Right renal pelvis (tissue), 4 donors: ENCODE measurements around the gene HOXA7. TPM values are rescaled to one million over a fixed set of nuclear protein-coding genes. Genes with fewer than 3 reads are reported as not detected.

Experiments
- DNase-seq, 4 donors: peaks; one replicate each; pipeline ENCODE4 v3.0.0-alpha.2; 2013; ENCODE audit warnings: low read depth in 4 of 4, low spot score in 3 of 4, missing footprints in 1 of 4
- polyA plus RNA-seq, 4 donors: library from polyadenylated mRNA; unstranded; fragments of 120-200 nt; gene quantifications; one replicate each; pipeline ENCODE4 v1.2.1, GENCODE V29; 2013; ENCODE audit not compliant: insufficient read length in 4 of 4

The HOXA7 gene
- polyA plus RNA-seq, 4 donors: 28.8 to 32.1 (median 31.2) TPM

DNA sequence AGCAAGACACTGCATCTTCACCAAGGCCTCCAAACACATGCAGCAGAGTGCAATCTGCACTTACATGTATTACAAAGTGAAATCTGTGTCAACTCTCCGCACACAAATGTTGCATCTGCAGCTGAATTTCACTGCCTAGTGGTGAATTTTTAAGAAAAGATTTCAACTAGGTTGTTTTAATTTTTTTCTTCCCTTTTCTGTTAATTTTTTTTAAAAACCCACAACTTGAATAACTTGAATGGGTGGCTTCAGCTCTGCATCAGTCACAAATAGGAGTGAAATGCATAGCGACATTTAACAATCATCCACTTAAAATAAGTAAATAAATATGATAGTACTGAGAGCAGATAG, 37.5 kb upstream of the HOXA7 start:
- no peak for DNase-seq

DNA sequence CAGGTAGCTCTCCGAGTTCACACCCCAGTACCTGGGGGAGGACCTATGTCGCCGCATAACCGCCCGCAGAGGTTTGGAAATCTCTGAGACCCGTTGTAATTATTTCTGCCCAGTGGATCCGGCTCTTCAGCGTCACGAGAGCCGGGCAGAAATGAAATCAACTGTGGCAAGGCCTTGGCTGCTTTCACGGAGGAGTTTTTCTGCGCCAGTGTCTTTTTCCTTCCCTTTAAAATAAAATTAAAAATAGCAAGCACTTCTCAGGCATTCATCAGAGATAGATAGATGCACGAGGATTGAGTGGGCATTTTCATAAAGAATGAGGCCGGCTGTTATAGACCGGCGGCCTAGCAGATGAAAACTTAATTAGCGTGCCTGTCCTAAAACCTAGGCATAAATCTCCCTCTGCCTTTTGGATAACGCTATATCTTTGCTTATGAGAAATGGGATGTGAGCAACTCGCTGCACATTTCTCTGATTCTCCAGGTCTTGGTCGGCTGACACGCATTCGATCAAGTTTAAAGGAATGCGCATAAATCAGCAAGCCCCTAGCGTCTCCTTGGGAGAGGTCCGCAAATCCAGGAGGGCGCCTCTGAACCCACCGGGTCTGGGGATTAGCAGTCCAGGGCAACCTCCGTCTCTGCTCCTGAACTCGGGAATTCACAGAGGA, 37.0 kb upstream of the HOXA7 start:
- DNase-seq: no peak

DNA sequence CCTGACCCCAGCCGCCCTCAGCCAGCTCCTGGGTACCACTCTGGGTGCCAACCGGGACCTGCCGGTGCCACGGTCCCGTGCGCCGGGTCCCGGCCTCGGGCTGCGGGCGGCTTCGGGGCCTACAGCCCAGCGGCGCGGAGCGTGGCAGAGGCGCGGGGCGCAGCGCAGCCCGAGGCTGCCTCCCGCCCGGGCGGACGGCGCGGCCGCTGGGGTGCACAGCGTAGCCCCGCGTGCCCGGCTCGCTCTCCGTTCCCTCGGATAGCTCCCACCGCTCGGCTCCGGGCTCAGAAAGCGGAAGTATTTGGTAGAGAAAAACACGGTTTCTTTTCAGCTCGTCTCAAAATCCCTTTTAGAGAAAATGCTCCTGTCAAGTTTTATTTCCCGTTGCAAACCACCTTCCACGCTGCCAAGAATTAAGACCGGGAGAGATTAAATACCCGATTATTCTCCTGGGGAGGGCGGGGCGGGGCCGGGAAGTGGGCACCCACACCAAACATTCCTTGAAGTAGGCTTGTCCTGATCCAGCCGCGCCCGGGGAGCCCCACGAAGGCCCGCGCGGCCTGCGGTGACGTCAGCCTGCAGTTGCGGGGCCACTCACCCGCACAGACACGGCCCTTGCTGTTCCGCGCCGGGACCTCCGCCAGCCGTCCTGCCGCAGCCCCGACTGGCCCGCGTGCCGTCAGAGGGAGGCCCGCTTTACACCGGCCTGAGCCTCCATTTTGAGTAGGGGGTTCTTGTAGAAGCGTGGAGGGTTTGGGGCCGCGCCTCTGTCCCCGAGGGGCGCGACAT, 36.3 kb upstream of the HOXA7 start:
- no peak for DNase-seq

DNA sequence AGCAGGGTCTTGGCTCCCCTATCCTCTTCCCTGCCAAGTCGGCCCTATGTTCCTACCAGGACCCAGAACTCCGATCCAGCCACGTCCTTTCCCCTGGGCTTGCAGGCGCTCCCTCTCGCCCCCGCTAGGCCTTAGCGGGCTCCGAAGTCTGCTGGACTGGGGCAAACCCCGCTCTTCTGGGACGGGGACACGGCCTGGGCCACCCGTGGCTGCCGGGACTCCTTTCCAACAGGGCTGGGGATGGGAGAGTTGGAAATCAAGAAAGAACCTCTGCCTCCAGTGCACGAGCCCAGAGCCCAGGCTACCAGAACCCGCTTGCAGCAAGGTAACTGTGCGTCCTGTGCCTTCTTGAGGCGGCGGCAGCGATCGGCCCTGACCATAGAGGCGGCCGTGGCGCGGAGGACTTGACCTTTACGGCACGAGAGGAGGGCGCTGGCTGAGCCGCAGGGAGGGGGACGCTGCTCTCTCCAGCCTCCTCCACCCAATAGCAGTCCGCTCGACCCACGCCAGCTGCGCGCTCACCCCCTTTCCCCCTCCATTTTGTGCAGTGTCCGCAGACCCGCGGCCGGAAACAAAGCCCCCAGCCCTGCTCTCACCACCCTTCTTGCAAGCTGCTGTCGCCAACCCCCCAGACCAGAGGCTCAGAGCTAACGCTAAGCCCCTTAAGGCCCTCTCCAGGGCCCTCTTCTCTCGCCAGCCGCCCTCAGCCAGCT, 35.5 kb upstream of the HOXA7 start:
- DNase-seq: no peak

DNA sequence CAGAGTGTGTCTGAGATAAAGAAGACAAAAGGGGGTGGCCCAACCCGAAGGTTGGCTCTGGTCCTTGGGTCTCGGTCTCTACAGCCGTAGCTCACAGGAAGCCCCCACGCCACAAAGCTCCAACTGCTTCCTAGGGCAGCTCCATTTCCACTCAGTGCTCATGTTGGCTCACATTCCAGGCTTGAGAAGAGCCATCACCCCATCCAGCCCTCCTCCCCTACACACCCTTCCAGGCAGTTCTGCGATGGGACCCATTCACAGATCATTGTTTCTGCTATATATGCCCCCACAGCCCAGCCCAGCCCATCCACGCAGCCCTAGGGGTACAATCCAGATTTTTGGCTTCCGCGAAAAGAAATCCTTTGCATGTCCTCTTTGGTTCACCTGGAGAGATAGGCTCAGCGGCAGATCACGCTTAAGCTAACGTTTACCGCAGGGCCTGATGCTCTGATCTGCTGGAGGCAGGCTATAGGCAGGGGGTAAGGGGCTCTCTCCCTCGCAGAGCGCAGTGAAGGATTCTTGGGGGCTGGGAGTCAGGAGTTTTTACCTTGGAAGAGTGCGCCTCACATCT, 34.8 kb upstream of the HOXA7 start:
- no peak for DNase-seq

DNA sequence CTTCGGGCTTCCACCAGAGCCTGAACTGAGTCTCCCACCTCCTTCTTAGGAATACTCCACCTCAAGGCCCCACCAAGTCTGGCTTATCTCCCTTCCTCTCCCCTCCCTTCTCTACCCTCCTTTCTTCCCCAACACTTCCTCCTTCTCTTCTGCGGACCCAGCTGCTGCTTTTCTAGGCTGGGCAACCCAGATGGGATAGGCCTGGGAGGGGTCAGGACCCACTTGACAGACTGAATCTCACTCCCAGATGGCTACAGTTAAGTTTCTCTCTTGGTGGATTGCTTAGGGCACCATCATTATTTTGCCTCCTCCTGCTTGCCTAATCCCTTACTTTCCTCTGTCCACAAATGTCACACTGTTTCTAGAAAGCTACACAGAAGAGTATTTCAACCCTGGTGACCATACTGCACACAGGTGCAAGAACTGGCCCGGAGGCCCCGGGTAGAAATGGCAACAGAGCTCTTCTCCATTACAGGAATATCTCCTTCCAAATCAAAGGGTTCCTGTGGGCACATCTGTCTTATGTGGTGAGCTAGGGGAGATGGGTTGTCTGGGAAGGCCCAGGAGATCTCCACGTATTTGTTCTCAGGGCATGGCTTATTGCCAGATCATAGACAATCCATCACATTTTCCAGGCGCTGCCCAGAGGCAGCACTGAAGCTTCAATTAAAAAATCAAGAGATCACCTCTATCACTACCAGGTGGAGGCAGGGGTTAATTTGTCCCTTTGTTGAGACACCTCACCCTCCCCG, 33.7 kb upstream of the HOXA7 start:
- no peak for DNase-seq

DNA sequence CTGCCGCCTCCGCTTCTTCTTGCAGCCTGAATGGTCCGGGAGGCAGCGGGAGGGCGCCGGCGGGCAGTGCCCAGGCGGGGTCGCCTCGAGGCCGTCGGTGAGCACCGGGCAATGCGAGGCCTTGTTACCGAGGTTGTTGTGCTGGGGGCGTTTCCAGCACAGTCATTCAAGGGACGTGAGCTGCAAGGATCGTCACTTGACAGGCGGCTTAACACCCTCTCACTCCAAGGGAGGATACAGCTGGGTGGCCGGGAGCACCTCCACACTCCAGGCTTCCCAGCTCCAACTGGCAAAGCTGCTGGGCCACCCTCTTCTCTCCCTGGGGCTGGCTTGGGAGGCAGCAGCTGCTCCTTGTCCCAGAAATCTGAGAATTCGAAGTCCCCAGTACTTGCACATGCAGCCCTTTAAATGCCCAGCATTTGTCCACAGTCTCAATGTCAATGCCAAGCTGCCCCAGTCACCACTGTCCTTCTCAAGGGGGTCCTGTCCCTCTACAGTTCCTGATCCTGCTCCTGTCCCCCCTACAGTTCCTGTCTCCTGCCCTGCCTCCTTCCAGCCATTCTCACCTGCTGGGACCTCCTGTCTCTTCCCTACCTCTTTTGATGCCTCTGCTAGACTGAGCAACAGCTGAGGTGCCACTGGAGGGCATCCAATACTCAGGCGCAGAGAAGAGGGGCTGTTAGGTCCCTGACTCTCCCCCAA, 33.0 kb upstream of the HOXA7 start:
- DNase-seq: no peak

DNA sequence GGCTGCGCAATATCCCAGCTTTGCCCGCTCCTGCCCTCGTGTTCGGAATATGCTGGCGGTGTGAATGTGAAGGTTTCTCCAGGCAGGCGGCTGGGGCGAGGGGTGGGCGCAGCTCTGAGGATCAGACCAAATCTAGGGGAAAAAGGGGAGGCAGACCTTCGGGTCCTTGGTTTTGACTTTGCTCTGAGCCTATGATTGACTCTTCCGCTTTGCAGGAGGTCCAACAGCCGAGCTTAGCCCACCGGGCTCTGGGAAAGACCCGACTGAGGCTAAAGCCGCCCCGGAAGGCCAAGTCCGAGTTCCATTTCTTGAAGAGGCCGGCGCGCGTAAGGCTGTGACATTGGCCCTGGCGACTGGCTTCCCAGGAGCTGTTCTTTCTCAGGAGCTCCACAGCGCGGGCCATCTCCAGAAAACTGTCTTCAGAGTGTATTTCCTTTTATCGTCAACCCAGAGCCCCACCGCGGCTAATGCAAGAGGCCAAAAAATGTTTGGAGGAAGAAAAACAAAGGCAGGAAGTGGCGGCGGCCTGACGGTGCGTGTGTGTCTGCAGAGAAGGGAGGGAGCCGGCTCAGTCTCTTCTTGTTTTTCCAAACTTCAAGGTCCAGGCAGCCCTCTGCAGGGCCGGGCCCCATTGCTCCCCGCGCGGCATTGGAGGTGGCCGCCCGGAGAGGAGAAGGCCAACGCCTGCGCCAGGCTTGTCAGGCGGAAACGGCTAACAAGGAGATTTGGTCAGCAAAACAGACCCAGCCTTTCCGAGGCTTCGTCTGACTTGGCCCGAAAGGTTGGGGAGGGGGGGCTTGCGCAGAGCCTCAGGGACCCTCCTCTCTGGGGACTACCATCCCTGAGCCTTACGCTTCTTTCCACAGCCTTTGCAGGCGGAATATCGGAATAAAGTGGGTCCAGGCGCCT, 32.2 kb upstream of the HOXA7 start:
- DNase-seq: no peak

DNA sequence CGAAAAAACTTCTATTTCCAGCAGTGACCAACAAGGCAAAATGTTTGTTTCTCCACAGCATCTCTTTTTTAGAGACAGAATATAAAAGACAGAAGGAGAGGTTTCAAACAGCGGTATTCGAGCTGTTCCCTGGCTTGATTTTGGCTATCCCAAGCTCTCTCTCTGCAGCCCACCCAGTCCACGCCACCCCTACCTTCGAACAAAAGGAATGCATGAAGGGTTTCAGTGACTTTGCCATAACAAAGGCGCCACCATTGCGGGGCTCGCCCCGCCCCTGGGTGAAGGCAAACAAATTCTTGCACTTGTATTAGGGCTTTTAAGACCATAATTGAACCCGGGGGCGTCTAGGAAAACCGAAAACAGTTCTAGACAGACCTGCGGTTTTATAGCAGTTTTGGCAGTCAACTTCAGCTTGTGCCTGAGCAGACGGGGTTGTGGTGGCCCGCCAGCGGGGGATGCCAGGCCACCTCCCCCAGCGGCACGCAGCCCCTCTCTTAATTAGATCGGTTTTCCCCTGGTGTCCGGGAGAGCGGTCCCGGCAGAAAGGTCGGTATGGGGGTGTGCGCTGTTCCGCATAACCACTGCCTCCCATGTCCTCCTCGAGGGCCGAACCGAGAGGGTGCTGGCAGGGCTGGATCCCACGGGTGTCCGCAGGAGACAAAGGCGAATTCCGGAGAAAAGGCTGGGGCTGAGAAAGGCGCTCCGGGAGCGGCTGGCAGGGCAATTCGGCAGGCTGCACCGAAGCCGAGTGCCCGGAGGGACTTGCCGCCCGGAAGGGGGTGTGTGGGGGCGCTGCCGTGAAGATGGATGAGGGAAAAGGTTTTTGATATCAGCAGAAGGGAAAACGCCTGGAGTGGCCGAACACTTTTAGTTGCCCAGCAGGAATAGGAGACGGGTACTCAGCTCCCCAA, 31.3 kb upstream of the HOXA7 start:
- DNase-seq: no peak

DNA sequence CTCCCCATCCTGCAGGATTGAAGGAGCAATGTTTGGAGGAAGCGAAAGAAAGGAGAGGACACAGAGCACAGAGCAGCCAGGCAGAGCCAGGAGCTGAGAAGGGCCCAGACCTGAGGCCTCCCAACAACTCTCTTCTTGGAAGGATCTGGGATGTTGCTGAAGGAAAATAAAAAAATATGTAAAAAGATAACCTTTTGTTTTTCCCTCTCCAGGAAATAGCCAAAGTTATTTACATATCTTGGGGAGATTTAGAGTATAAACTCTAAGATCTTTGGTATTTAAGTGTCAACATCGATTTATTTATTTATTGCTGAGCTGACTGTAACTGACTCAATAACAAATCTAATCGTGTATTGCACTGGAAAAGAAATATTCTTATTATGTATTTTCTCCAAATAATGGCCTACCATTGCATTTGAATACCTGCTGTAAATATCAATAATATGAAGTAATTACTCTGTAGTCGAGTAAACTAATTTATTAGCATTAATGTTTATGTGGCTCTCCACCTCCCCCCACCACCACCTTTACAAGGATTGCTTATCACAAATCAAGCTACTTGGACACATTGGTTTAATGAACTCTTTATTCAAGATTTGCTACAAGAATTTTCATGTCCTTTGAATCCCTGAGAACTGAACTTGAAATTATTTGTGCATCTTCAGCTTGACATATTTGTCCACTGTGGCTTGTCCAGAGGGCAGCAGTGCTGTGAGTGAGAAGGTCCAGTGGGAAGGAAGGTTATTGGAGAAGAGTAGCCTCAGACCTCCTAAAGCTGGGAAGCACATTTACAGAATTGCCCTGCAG, 30.4 kb upstream of the HOXA7 start:
- DNase-seq: no peak

DNA sequence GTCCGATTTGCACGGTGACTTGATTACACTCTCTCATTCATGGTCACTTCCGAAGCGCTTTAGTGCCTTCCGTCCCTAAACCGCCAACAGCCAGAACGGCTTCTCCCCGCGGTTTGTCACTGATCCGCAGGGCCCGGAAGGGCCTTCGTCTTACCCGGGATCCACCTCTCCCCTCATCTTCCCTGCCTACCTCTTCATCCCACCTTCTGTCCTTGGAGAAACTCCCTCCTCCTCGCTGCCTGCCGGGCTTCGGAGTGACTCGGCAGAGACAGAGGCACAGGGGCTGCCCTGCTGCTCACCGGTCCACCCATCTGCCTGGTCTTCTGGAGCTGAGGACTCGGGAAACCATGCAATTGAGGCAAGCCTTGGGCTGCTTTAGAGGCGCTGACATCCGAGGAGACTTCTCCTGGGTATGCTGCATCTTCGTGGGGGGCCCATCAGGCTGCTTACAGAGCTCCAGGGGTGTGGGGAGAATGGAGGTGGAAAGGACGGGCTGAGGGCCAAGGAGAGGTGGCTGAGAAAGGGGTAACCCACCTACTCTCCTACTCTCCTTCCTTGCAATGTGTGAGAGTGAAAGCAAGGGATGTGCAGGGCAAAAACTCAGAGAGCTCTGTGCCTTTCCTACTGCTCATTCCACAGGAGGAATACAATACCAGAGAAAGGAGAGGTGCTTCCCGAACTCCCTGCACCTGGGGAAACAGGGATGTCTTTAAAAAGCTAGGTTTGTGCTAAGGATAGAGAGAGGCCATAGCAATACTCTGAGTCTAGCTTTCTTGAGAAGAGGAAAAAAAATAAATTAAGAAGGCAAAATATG, 29.6 kb upstream of the HOXA7 start:
- DNase-seq: no peak

DNA sequence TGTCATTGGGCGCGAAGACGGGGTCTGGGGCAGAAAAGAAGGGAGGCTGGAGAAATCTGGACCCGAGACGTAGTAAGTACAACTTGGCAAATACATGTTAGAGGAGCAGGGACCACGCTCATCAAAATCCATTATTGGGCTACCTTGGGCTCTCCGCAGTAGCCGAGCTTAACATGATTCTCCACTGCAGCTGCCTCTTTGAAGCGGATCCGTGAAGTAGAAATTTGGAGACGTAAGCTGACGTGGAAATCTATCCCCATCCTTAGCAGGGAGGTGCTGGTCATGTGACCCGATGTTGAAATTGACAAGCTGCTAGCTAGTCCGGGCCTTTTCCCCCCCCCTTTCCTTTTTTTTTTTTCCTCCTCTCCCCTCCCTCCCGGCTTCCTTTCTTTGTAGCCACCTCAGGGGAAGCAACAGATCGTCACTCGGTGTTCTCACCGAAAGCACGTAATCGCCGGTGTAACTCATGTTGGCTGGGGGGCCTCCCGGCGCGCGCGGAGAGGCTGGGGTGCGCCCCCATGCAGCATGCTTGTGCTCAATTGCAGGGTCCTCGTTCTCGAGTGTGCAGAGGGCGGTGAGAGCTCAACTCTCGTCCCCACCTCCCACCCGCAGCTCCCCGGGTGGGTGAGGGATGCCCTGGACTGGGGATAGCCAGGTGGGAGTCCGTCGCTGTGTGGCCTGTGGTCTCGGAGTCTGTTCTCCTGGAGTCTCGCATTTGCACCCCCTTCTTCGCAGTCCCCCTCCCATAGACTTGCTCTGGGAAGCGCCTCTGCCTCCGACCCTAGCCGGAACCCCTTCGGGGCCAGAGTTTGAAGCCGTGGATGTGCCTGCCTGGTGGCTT, 28.8 kb upstream of the HOXA7 start, which contains the start of gene HOXA11:
Gene HOXA11 (minus strand): TSS at position 220 of the 841 bp plus-strand sequence. CDS start 88 bp downstream, at position 132.
- DNase-seq: peak in 3 of 4 donors; percentile 88 to 95 (median 92)

DNA sequence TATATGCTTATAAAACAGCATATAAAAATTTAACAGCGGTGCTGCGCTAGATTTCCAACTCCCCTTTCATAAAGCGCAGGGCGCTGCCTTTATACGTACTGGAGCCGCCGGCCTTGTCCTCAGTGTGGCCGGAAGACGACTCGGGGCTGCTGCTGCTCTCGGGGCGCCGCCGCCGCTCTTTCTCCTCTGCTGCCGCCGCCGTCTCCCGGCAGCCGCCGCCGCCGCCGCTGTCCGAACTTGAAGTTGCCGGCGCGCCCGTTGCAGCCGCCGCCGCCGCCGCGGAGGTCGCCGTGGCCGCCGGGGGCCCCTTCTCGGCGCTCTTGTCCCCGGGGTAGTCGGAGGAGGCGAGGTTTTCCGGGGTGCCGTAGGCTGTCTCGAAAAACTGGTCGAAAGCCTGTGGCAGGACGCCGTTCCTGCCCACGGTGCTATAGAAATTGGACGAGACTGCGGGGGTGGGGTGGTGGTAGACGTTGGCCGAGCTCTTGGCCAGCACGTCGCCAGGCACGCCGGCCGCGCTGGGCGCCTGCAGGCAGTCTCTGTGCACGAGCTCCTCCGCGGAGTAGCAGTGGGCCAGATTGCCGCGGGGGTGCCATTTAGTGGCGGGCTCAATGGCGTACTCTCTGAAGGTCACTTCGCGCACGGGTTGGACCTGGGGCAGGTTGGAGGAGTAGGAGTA, 28.0 kb upstream of the HOXA7 start:
- DNase-seq: no peak

DNA sequence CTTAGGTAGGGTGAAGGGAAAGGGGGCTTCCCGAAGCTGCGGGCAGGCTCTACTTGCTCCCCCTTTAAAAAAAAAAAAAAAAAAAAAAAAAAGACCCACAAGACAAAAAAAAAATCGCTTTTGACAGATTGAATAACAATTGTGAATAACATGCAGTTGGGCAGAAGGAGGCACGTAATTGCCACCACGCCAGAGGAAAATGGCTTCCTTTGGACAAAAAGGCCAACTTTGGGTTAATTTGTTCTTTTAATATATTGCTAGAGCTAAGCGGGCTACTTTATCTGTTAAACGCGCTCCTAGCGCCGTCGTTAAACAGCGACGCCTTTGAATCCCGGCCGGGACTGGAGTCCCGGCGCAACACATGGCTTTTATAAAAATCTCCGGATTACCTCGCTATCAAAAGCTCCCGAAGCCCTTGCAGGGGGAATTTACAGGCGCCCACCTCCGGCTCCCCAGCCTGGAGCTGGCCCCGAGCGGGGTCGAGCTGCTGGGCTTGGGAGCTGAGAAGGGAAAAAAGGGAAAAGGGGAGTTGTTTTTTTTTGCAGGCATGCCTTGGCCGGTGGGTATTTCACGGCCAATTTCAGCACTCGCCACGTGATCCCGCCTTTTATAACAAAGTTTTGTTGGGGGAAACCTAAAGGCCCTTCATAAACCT, 27.3 kb upstream of the HOXA7 start:
- no peak for DNase-seq
